Inflammatory macrophage treated with lipopolysaccharide for 1 hour (primary cell): ENCODE results near the gene CEACAM1.
"Not testable (repeated sequence)": the region's sequence is repeated elsewhere in the genome, so short reads cannot be mapped to it uniquely, and the experiment has no call there.

Experiments used
- DNase-seq, 2 donors: peaks; one replicate each; pipeline ENCODE4 v3.0.0-alpha.2; 2020 to 2022

CEACAM1 gene

DNA sequence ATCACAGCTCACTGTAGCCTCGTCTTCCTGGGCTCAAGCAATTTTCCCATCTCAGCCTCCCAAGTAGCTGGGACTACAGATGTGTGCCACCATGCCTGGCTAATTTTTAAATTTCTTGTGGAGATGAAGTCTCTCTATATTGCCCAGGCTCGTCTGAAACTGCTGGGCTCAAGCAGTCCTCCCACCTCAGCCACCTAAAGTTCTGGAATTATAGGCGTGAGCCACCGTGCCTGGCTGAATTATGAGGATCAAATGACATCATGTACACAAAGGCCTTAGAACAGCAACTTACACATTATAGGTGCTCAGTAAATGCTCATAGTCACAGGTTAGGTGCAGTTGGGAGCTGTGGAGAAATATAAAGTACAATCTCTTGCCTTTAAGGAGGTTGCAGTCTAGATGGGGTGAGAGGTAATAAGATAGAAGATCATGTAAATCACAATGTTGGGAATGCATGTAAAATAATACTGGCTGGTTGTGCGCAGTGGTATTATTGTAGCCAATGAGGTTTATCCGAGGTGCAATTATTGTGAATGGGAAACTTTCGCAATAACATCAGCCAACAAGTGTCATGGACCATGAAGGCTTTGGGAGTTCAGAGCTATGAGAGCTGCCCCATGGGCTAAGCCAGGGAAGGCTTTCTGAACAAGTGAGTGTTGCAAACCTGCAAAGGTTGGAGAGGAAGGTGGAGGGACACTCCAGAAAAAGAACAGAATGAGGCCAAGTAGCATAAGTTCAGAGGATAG is 55.7 kb downstream of the CEACAM1 start:
- no peak for DNase-seq

DNA sequence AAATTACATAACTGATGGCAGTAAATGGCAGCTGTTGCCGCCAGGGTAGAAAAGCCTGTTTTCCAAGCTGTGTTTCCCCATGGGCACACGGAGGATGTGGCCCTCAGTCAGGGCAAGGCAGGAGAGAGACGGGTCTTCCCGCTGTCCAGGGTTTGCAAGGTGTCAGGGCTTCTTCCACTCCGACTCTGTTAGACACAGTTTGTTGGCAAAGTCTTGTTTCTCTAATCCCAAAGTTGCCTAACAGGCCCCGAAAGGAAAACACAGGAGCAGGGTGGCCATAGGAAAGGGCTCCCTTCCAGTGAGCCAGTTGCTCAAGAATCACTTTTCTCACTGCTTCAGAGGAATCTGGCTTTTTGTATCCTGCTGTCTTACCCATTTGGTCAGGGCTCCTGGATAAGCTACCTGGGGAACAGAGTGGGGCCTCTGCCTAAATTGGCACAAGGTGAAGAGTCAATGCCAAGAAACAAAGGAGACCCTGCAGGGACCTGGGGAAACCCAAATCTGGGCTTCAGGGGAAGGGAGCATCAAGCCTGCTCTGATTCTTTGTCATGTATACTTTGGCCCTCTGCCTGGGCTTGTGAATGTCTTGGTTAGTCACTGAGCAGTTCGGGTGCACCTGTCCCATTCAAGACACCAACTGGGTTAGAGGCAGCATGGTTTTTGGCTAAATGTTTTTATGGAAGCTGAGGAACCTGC is 56.6 kb downstream of the CEACAM1 start:
- no peak for DNase-seq

DNA sequence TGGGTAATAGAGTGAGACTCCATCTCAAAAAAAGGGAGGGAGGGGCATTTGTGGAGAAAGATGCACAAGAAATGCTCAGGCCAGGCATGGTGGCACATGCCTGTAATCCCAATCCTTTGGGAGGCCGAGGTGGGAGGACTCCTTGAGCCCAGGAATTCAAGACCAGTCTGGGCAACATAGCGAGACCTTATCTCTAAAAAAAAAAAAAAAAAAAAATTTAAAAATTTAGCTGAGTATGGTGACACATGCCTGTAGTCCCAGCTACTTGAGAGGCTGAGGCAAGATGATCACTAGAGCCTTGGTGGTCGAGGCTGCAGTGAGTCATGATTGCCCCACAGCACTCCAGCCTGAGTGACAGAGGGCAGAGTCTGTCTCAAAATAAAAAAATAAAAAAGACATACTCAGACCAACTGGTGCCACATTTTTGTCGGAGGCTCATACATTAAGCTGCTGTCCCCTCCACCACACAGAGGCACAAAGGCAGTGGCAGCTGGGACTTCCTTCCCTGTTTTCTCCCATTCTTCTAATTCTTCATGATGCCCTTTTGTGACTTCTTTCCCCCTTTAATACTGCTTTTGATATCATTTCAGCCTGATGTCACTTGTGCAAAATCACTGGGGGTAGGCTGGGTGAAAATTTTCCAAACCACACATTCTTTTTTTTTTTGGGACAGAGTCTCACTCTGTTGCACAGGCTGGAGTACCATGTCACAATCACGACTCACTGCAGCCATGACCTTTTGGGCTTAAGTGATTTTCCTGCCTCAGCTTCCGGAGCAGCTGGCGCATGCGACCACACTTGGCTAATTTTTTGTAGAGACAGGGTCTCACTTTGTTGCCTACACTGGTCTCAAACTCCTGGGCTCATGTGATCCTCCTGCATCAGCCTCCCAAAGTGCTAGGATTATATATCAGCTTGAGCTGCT is 58.7 kb downstream of the CEACAM1 start:
- DNase-seq = no peak

DNA sequence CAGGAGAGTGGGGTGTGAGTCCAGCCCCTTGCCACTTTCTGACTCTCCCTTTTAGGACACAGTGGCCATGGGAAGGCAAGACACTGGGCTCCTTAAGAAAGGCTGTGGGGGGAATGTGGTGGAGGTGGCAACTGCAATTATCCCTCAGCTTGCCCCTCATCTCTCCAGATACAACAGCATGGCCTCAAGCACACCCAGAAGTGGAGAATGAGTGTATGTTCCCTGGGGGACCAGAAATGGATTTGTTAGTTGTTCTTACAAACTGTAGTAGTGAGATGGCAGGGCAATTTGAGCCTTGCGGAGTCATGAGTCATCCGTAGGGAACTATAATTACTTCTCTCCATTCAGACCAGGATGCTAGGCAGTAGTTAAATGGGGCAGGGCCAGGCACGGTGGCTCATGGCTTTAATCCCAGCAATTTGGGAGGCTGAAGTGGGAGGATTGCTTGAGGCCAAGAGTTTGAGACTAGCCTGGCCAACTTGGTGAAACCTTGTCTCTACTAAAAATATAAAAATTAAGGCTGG is 59.9 kb downstream of the CEACAM1 start:
- DNase-seq = no peak

DNA sequence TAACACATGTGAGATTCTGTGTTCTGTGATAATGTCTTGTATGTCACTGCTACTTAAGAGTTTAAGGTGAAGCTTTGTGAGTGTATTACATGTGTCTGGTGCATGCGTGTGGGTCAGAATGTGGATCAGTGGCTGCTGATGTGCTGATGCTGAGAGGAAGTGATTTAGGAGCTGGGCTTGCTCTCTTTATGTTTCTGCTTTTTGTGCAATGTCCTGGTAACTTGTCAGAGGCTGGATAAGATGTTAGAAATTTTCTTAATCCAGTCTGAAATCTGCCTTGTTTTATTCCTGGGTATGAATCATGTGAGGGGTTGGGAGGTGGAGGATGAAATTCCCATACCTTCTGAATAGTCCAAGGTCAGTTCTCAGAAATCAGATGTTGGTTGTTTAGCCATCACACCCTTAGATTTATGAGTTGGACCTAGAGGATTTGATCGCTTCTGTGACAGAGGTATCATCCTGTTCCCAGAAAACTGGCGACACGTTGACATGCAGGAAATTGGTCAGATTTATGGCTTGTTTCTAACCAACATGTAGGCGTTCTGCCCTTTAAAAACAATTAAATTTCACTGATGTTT is 61.0 kb downstream of the CEACAM1 start:
- DNase-seq = peak in 1 of 2 donors; percentile 37

DNA sequence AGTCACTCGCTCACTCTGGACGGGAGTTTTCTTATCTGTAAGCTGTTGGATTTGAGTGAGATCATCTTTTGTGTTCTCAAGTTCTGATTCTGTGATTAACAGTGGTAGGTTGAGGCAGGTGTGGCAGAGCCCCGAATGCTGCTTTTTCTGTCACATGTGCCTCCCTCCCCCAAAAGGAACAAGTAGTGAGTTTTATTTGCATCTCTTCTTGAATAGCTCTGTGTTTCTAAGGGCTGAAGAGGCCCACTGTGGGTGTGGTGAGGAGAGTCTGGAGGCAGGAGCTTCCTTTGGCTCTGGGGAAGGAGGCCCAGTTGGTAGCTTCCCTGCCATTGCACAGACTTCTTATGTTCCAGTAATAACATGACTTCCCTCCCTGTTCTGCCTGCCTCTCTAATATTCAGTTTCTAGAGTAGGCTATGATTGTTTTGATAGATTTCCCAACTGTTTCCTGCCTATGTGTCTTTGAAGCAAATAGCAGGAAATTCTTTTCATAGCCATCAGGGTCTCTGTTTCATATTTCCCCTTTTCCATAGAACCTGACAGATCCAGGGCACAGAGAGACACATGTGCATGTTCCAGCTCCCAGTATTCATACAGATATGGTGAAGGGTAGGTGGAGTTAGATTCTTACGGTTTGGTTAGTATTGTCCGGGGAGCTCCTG is 61.6 kb downstream of the CEACAM1 start:
- no peak for DNase-seq

DNA sequence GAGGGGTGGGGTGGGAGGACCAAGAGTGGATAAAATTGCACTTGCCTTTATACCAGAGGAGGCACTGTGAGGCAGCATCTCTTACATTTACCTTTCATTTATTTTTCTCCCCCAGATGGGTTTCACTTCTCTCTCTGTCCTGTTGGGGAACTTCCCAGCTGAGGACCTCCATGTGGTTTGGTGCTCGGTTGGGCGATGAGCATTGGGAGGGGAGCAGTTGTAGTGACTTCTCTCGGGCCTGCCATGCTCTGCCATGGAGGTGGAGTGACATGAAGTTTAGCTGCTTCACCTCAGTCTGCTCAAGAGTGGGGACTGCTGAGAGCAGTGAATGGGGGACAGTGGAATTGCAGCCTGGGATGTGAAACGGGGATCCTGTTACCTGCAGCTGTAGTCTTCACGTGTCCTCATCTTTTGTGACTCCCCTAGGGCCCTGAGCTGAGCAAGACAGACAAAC is 62.4 kb downstream of the CEACAM1 start:
- no peak for DNase-seq

DNA sequence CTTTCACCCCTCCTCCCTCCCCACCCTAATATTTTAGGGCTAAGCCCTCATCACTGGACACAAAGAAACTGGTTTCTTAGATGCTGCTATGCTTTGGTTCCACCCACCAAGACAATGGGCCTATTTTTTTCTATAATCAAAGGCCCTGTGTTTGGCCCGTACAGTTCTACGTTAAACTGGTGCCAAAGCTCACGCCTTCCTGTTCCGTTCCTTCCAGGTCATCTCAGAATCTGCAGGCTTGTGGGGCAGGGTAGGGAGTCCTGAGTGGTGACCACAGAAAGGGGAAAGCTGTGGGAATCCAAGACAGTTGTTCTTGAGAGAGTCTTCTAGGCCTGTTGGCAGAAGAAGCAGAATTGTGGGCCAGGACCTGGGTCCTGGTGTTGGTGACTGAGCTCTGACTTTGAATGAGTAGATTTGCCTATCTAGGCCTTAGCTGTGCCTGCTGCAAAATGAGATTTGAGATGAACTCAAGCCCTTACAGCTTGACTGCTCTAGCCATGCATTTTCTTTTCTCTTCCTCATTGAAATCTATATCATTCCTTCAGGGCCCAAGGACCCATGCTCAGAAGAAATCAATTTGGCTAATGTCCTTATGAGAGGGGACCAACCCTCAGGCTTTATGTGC is 66.5 kb downstream of the CEACAM1 start:
- no peak for DNase-seq

DNA sequence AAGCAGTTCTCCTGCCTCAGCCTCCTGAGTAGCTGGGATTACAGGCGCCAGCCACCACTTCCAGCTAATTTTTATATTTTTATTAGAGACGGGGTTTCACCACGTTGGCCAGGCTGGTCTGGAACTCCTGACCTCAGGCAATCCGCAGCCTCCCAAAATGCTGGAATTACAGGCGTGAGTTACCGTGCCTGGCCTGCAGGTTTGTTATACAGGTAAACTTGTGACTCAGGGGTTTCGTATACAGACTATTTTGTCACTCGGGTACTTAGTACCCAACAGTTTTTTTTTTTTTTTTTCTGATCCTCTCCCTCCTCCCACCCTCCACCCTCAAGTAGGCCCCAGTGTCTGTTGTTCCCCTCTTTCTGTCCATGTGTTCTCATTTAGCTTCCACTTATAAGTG is 67.0 kb downstream of the CEACAM1 start:
- DNase-seq = not testable (repeated sequence)

DNA sequence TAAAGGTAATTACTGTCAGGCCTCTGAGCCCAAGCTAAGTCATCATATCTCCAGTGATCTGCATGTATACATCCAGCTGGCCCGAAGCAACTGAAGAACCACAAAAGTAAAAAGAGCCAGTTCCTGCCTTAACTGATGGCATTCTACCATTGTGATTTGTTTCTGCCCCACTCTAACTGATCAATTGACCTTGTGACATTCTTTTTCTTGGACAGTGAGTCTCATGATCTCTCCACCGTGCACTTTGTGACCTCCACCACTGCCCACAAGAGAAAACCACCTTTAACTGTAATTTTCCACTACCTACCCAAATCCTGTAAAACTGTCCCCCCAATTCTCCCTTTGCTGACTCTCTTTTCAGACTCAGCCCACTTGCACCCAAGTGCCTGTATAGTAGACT is 68.4 kb downstream of the CEACAM1 start:
- no peak for DNase-seq
